ENCODE measurements around the gene PTPRC.

Gene PTPRC

DNA sequence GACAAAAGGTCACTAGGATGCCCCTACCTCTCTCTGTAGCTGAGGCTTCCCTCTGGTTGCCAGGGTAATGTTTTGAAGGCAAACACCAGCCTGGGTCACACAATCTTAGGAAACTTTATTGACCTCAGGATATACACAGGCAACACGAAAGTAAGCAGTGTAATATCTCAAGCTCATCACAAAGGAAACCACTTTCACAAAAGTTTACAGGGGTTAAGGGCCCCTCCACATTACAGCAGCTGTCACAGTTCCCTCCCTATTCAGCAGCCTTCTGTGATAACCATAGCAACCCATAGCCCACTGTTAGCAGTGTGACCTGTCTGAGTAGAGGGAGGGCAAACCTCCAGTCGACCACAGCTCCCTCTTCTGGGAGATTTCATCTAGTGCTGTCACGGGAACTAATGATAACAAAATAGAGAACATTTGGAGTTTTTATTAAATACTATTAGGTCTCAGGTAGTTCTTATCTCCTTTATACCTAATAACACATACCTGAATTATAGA lies 149.8 kb downstream of the PTPRC start:
- Histone ChIP-seq H3K4me1 (ENCODE audit: control insufficient read depth, insufficient read depth, low read length) (peaks cover 23% of the 10 kb centered on the region), H3K9ac (ENCODE audit: low read depth, low read length) (no peak overlapping the region), H3K36me3 (ENCODE audit: control insufficient read depth, insufficient read depth, low read length) (no peaks in the 10 kb centered on the region), H3K9me3 (ENCODE audit: control insufficient read depth, insufficient read depth, low read length) (no peaks in the 10 kb centered on the region), H3K4me3 (ENCODE audit: low read depth, low read length) (no peak overlapping the region), H3K27me3 (ENCODE audit: control insufficient read depth, insufficient read depth, low read length) (no peaks in the 10 kb centered on the region), H3K27ac (ENCODE audit: low read depth, low read length) (no peak overlapping the region)

DNA sequence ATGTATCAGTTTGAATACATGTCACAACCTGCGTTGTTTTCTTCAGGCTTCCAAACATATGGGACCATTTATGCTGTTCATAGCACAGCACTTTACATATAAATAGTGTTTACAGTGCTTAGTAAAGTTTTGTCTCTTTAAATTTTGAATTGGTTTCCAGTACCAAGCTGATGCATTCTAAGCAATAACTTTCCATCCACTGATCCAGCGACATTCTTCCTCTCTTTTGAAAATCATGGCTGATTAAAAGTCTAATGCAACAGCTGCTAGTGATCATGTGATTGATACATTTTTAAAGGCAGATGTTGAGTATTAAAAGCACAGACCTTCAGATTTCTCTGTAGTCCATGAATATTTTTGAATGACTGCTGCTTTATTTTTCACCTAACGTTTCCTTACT lies 154.9 kb downstream of the PTPRC start:
- no peaks in the 10 kb centered on the region for H3K27me3 ChIP-seq (ENCODE audit: control insufficient read depth, insufficient read depth, low read length)
- H3K9ac ChIP-seq (ENCODE audit: low read depth, low read length): no peak overlapping the region
- H3K27ac ChIP-seq (ENCODE audit: low read depth, low read length): no peak overlapping the region
- no peak overlapping the region for H3K4me3 ChIP-seq (ENCODE audit: low read depth, low read length)
- H3K4me1 ChIP-seq (ENCODE audit: control insufficient read depth, insufficient read depth, low read length): peaks cover 16% of the 10 kb centered on the region
- H3K9me3 ChIP-seq (ENCODE audit: control insufficient read depth, insufficient read depth, low read length): no peaks in the 10 kb centered on the region
- H3K36me3 ChIP-seq (ENCODE audit: control insufficient read depth, insufficient read depth, low read length): no peaks in the 10 kb centered on the region

DNA sequence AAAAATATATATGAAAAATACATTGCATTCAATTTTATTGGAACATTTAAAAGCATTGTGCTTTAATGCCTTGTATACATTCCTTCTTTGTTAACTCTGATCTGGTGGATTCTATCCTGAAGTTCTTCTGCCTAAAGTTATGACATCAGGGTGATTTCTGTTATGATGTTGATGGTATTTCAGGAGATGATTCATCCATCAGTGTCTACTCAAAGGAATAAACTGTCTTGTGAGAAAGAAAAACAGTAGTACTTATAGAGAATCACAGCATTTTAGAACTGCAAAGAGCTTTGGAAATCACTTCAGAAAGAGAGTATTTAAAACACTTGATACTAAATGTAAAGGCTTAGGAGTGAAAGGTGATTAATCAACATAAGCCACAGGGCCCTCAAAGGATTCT lies 155.7 kb downstream of the PTPRC start:
- no peaks in the 10 kb centered on the region for H3K27me3 ChIP-seq (ENCODE audit: control insufficient read depth, insufficient read depth, low read length)
- no peaks in the 10 kb centered on the region for H3K9me3 ChIP-seq (ENCODE audit: control insufficient read depth, insufficient read depth, low read length)
- no peak overlapping the region for H3K27ac ChIP-seq (ENCODE audit: low read depth, low read length)
- H3K4me1 ChIP-seq (ENCODE audit: control insufficient read depth, insufficient read depth, low read length): peaks cover 9% of the 10 kb centered on the region
- no peak overlapping the region for H3K4me3 ChIP-seq (ENCODE audit: low read depth, low read length)
- no peak overlapping the region for H3K9ac ChIP-seq (ENCODE audit: low read depth, low read length)
- no peaks in the 10 kb centered on the region for H3K36me3 ChIP-seq (ENCODE audit: control insufficient read depth, insufficient read depth, low read length)

DNA sequence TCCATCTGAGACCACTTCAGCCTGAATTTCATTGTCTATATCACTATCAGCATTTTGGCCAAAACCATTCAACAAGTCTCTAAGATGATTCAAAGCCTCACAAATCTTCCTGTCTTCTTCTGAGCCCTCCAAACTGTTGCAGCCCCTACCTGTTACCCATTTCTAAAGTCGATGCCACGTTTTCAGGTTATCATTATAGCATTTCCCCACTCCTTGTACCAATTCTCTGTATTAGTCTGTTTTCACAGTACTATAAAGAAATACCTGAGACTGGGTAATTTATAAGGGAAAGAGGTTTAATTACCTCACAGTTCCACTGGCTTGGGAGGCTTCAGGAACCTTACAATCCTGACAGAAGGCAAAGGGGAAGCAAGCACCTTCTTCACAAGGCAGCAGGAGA lies 158.8 kb downstream of the PTPRC start:
- Histone ChIP-seq H3K36me3 (ENCODE audit: control insufficient read depth, insufficient read depth, low read length) (no peaks in the 10 kb centered on the region), H3K9me3 (ENCODE audit: control insufficient read depth, insufficient read depth, low read length) (no peaks in the 10 kb centered on the region), H3K27ac (ENCODE audit: low read depth, low read length) (no peak overlapping the region), H3K4me3 (ENCODE audit: low read depth, low read length) (no peak overlapping the region), H3K27me3 (ENCODE audit: control insufficient read depth, insufficient read depth, low read length) (no peaks in the 10 kb centered on the region), H3K9ac (ENCODE audit: low read depth, low read length) (no peak overlapping the region), H3K4me1 (ENCODE audit: control insufficient read depth, insufficient read depth, low read length) (no peaks in the 10 kb centered on the region)

DNA sequence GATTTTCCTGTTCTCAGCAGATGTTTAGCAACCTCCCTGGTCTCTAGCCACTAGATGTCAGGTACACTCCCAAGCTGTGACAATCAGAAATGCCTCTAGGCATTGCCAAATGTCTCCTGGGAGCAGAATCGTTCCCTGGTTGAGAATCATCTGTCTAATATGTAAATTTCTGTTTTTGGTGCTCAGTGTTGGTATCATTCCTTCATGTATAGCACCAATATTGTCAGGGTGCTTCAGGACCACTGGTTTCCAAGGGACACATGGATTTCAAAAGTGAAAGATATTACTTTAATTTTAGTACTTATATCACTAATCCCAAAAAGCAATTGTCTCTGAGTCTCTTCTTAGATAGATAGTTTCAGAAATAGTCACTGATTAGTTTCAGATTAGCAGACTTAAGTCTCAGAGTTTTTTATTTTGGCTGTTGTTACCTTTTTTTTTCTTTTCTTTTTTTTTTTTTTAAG lies 160.1 kb downstream of the PTPRC start:
- Histone ChIP-seq H3K9ac (ENCODE audit: low read depth, low read length) (no peak overlapping the region), H3K27ac (ENCODE audit: low read depth, low read length) (no peak overlapping the region), H3K36me3 (ENCODE audit: control insufficient read depth, insufficient read depth, low read length) (no peaks in the 10 kb centered on the region), H3K4me3 (ENCODE audit: low read depth, low read length) (no peak overlapping the region), H3K27me3 (ENCODE audit: control insufficient read depth, insufficient read depth, low read length) (no peaks in the 10 kb centered on the region), H3K9me3 (ENCODE audit: control insufficient read depth, insufficient read depth, low read length) (no peaks in the 10 kb centered on the region), H3K4me1 (ENCODE audit: control insufficient read depth, insufficient read depth, low read length) (no peaks in the 10 kb centered on the region)

DNA sequence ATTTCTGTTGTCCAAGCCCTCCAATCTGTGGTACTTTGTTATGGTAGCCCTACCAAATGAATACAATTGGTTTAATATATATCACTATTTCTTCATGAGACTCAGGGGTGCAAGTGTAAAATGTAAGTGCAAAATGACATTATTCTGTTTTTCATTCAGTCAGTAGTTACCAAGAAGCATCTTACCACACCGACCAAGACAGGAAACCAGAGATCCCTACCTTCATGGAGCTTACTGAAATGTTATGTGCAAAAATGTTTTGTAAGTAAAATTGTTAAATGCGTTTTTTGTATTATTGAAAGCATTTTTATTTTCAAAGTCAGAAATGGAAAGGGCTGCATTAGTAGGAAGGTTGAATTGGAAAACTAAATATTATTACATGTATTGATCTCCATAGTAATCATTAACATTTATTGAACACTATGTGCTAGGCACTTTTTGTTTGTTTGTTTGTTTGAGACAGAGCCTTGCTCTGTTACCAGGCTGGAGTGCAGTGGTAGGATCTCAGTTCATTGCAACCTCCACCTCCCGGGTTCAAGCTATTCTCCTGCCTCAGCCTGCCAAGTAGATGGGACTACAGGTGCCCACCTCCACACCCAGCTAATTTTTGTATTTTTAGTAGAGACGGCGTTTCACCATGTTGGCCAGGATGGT lies 166.8 kb downstream of the PTPRC start:
- H3K27ac ChIP-seq (ENCODE audit: low read depth, low read length): no peak overlapping the region
- no peak overlapping the region for H3K9ac ChIP-seq (ENCODE audit: low read depth, low read length)

DNA sequence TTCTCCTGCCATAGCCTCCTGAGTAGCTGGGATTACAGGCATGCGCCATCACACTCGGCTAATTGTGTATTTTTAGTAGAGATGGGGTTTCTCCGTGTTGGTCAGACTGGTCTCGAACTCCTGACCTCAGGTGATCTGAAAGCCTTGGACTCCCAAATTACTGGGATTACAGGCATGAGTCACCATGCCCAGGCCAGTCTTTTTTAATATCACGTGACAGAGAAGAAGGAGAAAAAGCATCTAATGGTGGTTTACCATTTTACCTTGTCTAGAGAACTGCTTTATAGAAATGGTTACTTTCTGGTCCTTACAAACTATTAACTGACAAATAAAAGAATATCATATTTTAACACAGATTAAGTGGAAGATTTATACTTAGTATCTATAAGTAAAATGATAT lies 168.0 kb downstream of the PTPRC start:
- no peak overlapping the region for H3K9ac ChIP-seq (ENCODE audit: low read depth, low read length)
- no peak overlapping the region for H3K4me3 ChIP-seq (ENCODE audit: low read depth, low read length)
- no peaks in the 10 kb centered on the region for H3K27me3 ChIP-seq (ENCODE audit: control insufficient read depth, insufficient read depth, low read length)
- H3K9me3 ChIP-seq (ENCODE audit: control insufficient read depth, insufficient read depth, low read length): no peaks in the 10 kb centered on the region
- H3K36me3 ChIP-seq (ENCODE audit: control insufficient read depth, insufficient read depth, low read length): no peaks in the 10 kb centered on the region
- no peaks in the 10 kb centered on the region for H3K4me1 ChIP-seq (ENCODE audit: control insufficient read depth, insufficient read depth, low read length)
- H3K27ac ChIP-seq (ENCODE audit: low read depth, low read length): no peak overlapping the region

More for the DNA sequence above, 166.8 kb downstream of the PTPRC start:
- Histone ChIP-seq H3K4me1 (ENCODE audit: control insufficient read depth, insufficient read depth, low read length) (no peaks in the 10 kb centered on the region), H3K9me3 (ENCODE audit: control insufficient read depth, insufficient read depth, low read length) (no peaks in the 10 kb centered on the region), H3K36me3 (ENCODE audit: control insufficient read depth, insufficient read depth, low read length) (no peaks in the 10 kb centered on the region), H3K4me3 (ENCODE audit: low read depth, low read length) (no peak overlapping the region), H3K27me3 (ENCODE audit: control insufficient read depth, insufficient read depth, low read length) (no peaks in the 10 kb centered on the region)
